Measurements from ENCODE around the gene MAMDC4.

- TF ChIP-seq CTCF (IDR thresholded peaks at IDR 0.05; ENCODE audit: control extremely low read depth in 1 of 3, insufficient read depth in 1 of 3, low read depth in 1 of 3, low read length in 3 of 3) = no peak
- no peak for TF ChIP-seq EGR1 (IDR thresholded peaks at IDR 0.05; ENCODE audit: borderline replicate concordance, low read depth, low read length)
- no peak for TF ChIP-seq CEBPB (IDR thresholded peaks at IDR 0.05; ENCODE audit: low read depth, low read length)
- TF ChIP-seq USF2 (IDR thresholded peaks at IDR 0.05; ENCODE audit: low read length) = no peak
- TF ChIP-seq HDAC6 (IDR thresholded peaks at IDR 0.05; ENCODE audit: low read depth, low read length) = no peak
- TF ChIP-seq RXRA (IDR thresholded peaks at IDR 0.05; ENCODE audit: insufficient read depth, low read depth, low read length) = no peak
Observed at GRCh38 chr9:136881691-136882108, 29.6 kb downstream of the MAMDC4 start.

Data from H1 (cell line).